Measurements from ENCODE around the gene BMP6.

BMP6 gene

DNA sequence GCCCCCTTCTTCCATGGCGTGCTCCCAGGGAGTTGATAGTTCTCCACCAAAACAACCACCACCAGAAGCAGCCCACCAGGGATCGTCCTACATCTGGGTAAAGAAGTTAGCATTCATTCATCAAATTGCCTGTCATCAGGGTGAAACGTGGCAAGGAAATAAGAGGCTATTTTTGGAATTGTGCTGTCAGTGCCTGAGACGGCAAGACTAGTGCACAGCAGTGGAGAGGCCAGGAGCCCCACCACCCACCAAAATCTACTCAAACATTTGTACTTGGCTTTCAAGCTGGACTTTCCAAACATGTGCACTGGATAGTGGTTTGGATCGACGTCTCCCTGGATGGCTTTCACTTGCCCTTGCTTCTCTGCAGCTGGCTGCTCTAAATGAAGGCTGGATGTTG, 139.9 kb downstream of the BMP6 start:
- Histone ChIP-seq H3K27me3 (ENCODE audit: low read depth, low read length) (no peaks in the 10 kb centered on the region), H3K36me3 (replicated peaks; ENCODE audit: low read depth, low read length) (no peaks in the 10 kb centered on the region), H3K4me1 (ENCODE audit: low read length) (no peaks in the 10 kb centered on the region), H4K20me1 (ENCODE audit: insufficient read depth, low read length) (no peaks in the 10 kb centered on the region), H3K9me3 (ENCODE audit: insufficient read depth, low read length) (no peaks in the 10 kb centered on the region), H3K79me2 (ENCODE audit: low read length) (no peaks in the 10 kb centered on the region), H3K4me3 (ENCODE audit: low read length) (no peak overlapping the region), H2AFZ (ENCODE audit: low read depth, low read length) (no peak overlapping the region), H3K9ac (ENCODE audit: low read length) (no peak overlapping the region), H3K4me2 (ENCODE audit: low read length) (no peak overlapping the region), H3K27ac (ENCODE audit: low read length) (no peak overlapping the region)
- no peak for TF ChIP-seq EZH2phosphoT487 (IDR thresholded peaks at IDR 0.05; ENCODE audit: low read depth)
- no peak for TF ChIP-seq CTCF (IDR thresholded peaks at IDR 0.05; ENCODE audit: low read depth, low read length)

DNA sequence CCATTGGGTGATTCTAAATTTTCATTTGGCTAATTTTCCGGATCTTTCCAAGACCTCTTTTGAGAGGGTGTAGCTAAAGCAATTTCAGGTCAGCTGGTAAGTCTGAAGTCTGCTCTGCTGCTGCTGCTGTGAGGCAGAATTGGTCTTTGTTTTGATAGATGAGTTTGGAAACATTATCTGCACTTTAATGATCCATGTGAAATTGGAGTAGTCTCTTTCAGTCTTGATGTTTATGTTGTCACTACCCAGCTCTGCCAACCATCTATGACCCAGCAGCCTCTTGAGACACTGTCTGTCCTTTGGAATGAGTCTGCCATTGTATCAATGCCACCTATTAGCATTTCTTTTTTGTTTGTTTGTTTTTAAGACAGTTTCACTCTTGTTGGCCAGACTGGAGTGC, 140.6 kb downstream of the BMP6 start:
- no peak overlapping the region for H3K27ac ChIP-seq (ENCODE audit: low read length)
- no peaks in the 10 kb centered on the region for H3K4me1 ChIP-seq (ENCODE audit: low read length)
- no peak overlapping the region for H2AFZ ChIP-seq (ENCODE audit: low read depth, low read length)
- H3K4me3 ChIP-seq (ENCODE audit: low read length) = no peak overlapping the region
- no peak for TF ChIP-seq CTCF (IDR thresholded peaks at IDR 0.05; ENCODE audit: low read depth, low read length)
- TF ChIP-seq EZH2phosphoT487 (IDR thresholded peaks at IDR 0.05; ENCODE audit: low read depth) = no peak
- no peak overlapping the region for H3K4me2 ChIP-seq (ENCODE audit: low read length)
- no peak overlapping the region for H3K9ac ChIP-seq (ENCODE audit: low read length)
- no peaks in the 10 kb centered on the region for H4K20me1 ChIP-seq (ENCODE audit: insufficient read depth, low read length)
- H3K79me2 ChIP-seq (ENCODE audit: low read length) = no peaks in the 10 kb centered on the region
- no peaks in the 10 kb centered on the region for H3K27me3 ChIP-seq (ENCODE audit: low read depth, low read length)
- no peaks in the 10 kb centered on the region for H3K36me3 ChIP-seq (replicated peaks; ENCODE audit: low read depth, low read length)
- no peaks in the 10 kb centered on the region for H3K9me3 ChIP-seq (ENCODE audit: insufficient read depth, low read length)

DNA sequence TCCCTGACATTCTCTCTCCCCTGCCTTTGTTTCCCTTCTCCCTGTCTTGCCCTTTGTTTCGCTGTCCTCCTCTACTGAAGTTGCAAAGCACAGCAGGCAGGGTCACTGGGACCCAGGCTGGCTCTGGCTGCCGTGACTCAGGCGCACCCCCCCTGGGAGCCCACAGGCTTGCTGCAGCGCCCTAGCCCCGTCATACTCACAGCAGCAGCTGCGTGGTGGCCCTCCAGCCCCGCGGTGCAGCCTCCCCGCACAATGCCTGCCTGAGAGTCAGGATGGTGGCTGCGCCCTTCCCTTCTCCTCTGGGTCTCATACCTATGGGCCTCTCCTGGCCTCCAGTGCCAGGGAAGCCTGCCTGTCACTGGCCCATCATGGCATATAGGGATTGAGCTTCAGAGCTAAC, 143.0 kb downstream of the BMP6 start:
- H4K20me1 ChIP-seq (ENCODE audit: insufficient read depth, low read length) = no peaks in the 10 kb centered on the region
- no peak overlapping the region for H3K4me3 ChIP-seq (ENCODE audit: low read length)
- H3K9me3 ChIP-seq (ENCODE audit: insufficient read depth, low read length) = no peaks in the 10 kb centered on the region
- no peak overlapping the region for H3K9ac ChIP-seq (ENCODE audit: low read length)
- H3K4me1 ChIP-seq (ENCODE audit: low read length) = no peaks in the 10 kb centered on the region
- no peaks in the 10 kb centered on the region for H3K27me3 ChIP-seq (ENCODE audit: low read depth, low read length)
- no peaks in the 10 kb centered on the region for H3K36me3 ChIP-seq (replicated peaks; ENCODE audit: low read depth, low read length)
- H3K79me2 ChIP-seq (ENCODE audit: low read length) = no peaks in the 10 kb centered on the region
- H2AFZ ChIP-seq (ENCODE audit: low read depth, low read length) = no peak overlapping the region
- H3K4me2 ChIP-seq (ENCODE audit: low read length) = no peak overlapping the region
- TF ChIP-seq CTCF (IDR thresholded peaks at IDR 0.05; ENCODE audit: low read depth, low read length) = no peak
- no peak for TF ChIP-seq EZH2phosphoT487 (IDR thresholded peaks at IDR 0.05; ENCODE audit: low read depth)
- no peak overlapping the region for H3K27ac ChIP-seq (ENCODE audit: low read length)

GRCh38 chr6:7878401-7878964, 152.6 kb downstream of the BMP6 start:
- no peak overlapping the region for H3K4me2 ChIP-seq (ENCODE audit: low read length)
- H3K79me2 ChIP-seq (ENCODE audit: low read length) = no peaks in the 10 kb centered on the region
- peaks cover 29% of the 10 kb centered on the region for H3K36me3 ChIP-seq (replicated peaks; ENCODE audit: low read depth, low read length)
- H3K9ac ChIP-seq (ENCODE audit: low read length) = no peak overlapping the region
- no peaks in the 10 kb centered on the region for H3K4me1 ChIP-seq (ENCODE audit: low read length)
- no peaks in the 10 kb centered on the region for H3K9me3 ChIP-seq (ENCODE audit: insufficient read depth, low read length)
- H3K27me3 ChIP-seq (ENCODE audit: low read depth, low read length) = no peaks in the 10 kb centered on the region
- no peak overlapping the region for H2AFZ ChIP-seq (ENCODE audit: low read depth, low read length)
- no peak overlapping the region for H3K4me3 ChIP-seq (ENCODE audit: low read length)
- no peaks in the 10 kb centered on the region for H4K20me1 ChIP-seq (ENCODE audit: insufficient read depth, low read length)
- H3K27ac ChIP-seq (ENCODE audit: low read length) = no peak overlapping the region
- TF ChIP-seq EZH2phosphoT487 (IDR thresholded peaks at IDR 0.05; ENCODE audit: low read depth) = no peak

Data from OCI-LY3 (cell line).